Measurements from ENCODE around the gene NSUN2. TPM values are rescaled to one million over a fixed set of nuclear protein-coding genes. Genes with fewer than 3 reads are reported as not detected.
"Not testable (repeated sequence)": the region's sequence is repeated elsewhere in the genome, so short reads cannot be mapped to it uniquely, and the experiment has no call there.

Gene NSUN2
- total RNA-seq, 1 donor from 2014 or later, result 57.5 TPM

DNA sequence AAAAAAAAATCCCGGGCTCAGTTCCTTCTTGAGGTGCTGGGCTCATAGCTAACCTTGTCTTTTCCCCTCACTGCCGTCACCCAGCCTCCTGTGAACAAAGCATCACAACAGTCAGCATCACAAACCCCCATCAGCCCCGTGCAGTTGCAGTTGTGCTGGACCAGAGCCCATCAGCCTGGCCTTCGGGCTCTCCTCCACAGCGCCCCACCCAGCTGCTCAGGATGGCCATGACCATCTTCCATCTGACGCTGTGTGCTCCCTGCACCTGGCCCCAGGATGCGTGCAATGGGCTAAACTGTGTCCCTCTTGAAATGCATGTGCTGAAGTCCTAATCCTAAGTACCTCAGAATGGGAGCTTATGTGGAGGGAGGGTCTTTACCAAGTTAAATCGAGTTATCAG is 48.1 kb downstream of the NSUN2 start:
- no peak for DNase-seq (ENCODE audit: extremely low read depth, low read depth, low spot score)

DNA sequence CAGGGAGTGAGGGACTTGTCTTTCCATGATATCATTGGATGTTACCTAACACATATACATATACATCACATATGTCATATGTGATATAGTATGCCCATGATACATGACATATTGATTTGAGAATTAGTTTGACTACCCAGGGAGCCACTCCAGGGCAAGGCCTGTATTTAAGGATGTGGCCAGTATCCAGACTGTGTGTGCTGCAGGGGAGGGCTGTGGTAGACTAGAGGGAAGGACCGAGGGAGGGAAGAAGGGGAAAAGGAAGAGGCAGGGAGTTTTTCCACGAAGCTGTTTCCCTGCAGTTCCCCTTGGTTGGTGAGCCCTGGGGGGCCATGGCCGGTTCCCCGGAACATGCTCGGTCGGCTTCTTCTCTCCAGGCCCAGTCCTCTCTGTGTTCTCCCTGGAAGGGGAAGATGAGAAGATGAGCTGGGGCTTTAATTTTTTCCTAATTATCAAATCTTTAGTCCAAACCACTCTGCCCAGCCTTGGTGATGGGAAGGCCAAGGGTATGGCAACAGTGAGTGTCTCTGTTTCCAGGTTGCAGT is 48.7 kb downstream of the NSUN2 start:
- DNase-seq (ENCODE audit: extremely low read depth, low read depth, low spot score), result no peak

DNA sequence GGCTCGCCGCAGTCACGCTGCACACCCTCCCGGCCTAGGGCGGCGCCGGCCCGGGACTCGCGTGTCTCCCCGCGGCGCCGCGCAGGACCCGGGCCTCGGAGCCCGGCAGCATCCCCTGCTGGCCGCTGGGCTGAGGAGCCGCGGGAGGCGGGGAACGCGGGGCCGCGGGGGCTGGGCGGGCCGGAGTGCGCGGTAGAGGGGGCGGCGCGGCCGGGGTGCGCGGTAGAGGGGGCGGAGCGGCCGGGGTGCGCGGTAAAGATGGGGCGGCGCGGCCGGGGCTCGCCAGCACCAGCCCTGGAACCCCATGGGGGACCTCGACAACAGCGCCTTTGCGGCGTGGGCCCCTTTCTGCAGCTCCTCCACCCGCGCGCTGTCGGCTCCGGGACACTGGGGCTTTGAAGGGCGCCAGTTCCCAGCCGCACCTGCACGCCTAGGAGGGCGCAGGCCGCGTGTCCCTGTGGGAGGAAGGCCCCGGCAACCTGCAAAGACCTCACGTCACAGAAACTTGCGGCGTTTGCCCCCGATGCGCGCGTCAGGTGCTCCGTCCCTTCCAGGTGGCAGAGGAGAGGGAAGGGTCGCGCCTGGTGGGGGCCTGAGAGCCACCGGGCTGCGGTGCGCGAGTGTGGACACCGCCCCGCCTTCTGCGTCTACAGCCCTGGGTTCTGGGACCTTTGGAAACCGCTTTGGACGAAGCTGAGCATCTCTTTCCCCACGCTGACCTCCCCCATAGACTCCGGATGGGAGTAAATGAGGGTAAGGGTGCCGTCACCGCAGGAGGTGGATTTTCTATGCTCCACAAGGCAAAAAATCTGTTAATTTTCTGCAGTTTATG is 49.6 kb downstream of the NSUN2 start:
- no peak for DNase-seq (ENCODE audit: extremely low read depth, low read depth, low spot score)

DNA sequence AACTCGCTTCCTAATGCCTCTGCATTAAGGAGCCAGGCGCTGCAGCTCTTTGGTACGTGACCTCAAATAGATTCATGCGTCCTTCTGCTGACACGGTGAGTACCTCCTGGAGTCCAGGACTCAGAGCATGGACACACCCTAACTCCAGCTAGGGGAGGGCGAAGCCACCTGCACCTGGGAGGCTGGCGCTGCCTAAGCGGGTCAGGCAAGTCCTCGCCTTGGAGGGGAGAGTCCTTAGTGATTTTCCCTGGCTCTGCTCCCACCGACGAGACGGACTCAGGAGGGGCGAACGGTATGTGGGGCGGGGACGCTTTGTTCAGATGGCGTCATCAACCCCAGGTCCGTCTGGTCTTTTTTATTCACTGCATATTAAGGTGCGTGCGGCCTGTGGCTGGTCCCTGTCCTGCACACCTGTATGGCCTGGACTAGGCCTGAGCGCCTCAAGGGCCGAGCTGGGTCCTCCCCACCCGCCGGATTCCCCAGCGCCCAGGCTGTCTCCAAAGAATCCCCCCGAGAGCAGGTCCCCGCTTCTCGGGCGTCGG is 50.3 kb downstream of the NSUN2 start:
- no peak for DNase-seq (ENCODE audit: extremely low read depth, low read depth, low spot score)

DNA sequence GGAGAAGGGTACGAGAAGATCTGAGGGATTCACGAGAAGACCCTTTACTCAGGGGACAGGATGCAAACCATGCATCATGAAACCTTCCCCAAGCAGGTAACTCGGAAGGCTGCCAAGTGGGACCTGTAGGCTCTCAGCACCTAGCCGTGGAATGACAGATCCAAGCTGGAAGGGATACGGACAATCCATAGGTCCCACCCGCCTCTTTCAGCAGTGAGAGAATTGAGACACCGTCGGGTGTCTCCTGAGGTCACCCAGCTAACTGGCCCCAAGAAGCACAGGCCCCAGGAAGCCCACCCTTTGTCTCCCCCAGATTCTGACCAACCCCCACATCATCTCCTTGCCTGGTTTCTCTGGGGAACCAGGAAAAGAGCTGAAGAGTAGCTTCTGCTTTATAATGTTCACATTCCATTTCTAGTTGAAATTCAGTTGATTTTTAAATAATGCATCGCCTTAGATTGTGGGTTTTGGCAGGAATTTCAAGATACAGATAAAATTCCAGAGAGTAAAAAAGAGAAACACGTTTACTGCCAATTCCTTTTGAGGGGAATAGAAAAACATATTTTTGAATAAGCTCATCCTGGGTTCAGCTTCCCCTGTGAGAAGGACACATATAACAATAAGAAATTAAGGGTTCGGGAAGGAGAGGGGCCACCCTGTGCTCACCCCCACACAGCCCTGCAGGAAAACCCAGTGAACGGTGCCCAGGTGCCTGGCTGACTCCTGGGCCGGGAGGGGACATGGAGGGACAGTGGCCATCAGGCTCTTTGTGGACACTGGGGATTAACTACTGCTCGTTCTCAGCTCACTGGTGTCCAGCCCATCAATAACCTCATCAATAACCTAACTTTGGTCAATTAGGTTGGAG is 51.1 kb downstream of the NSUN2 start:
- DNase-seq (ENCODE audit: extremely low read depth, low read depth, low spot score), result no peak

DNA sequence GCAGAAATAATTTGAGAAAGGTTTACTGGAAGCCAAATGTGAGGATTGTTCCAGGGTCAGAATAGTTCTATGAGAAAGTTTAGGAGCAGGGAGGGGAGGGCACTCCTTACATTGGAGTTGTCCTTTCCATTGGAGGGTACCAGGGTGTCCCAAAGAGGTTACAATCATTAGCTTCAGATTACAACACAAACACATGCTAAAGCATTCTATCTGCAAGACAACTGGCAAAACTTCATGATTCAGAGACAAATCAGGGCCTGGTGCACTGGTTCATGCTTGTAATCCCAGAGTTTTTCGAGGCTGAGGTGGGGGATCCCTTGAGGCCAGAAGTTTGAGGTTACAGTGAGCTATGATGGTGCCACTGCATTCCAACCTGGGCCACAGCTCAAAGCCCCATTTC is 51.8 kb downstream of the NSUN2 start:
- no peak for DNase-seq (ENCODE audit: extremely low read depth, low read depth, low spot score)

DNA sequence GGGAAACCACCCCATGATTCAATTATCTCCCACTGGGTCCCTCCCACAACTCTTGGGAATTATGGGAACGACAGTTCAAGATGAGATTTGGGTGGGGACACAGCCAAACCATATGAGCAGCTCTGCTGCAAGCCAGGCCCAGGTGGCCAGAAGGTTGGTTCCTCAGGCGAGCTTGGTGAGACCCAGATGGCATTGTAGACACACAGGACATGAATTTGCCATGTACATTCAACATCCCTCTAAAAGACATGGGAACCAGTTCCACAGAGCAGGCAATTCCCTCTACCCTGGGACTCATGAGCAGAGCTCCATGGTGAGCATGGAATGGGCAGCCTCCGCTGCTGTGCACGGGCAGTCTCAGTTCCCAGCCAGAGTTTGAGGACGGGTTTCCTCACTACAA is 53.3 kb downstream of the NSUN2 start:
- DNase-seq (ENCODE audit: extremely low read depth, low read depth, low spot score), result no peak

DNA sequence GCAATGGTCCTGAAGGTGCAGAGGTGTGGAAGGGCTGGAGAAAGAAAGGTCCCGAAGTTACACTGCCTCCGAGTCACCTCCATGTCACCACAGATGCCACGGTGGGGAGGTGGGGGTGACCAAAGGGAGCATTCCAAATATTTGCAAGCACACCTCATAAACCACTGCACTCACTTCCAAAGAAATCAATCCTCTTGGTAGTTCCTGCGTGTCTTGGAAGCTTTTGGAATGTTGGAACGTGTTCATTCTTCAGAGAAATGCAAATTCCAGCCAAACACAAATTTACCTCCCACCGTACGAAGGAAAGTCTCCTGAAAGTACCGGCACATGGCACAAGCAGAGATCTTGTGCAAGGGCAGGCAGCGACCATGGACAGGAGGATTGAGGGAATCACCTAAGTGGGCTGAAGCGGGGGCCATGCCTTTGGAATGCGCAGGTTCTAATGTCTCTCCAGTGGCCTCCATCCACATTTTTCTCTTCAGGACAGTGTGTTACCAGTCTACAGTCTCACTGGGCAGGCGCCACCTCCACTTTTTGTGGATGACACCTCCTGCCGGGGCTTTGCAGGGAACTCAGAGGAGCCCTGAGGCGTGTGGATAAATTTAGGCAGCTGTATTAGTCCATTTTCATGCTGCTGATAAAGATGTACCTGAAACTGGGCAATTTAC is 54.0 kb downstream of the NSUN2 start:
- no peak for DNase-seq (ENCODE audit: extremely low read depth, low read depth, low spot score)

DNA sequence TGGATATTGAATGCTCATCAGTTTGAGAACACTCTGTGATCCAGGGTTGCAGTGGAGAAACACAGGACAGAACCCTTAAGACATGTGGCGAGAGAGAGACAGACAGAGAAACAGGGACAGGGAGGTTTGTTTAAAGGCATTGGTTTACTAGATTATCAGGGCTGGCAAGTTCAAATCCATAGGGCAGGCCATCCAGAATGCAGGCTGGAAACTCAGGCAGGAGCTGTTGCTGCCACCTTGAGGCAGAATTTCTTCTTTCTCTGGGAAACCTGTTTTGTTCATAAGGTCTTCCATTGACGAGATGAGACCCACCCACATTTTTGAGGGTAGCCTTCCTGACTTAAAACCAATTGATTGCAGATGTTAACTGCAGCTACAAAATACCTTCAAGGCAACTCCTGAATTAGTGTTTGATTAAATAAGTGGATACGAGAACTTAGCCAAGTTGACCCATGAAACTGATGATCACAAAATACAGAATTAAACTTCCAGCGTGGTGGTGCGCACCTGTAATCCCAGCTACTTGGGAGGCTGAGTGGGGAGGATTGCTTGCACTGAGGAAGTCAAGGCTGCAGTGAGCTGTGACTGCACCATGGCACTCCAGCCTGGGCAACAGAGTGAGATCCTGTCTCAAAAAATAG is 55.9 kb downstream of the NSUN2 start:
- DNase-seq (ENCODE audit: extremely low read depth, low read depth, low spot score), result peak; percentile 33

DNA sequence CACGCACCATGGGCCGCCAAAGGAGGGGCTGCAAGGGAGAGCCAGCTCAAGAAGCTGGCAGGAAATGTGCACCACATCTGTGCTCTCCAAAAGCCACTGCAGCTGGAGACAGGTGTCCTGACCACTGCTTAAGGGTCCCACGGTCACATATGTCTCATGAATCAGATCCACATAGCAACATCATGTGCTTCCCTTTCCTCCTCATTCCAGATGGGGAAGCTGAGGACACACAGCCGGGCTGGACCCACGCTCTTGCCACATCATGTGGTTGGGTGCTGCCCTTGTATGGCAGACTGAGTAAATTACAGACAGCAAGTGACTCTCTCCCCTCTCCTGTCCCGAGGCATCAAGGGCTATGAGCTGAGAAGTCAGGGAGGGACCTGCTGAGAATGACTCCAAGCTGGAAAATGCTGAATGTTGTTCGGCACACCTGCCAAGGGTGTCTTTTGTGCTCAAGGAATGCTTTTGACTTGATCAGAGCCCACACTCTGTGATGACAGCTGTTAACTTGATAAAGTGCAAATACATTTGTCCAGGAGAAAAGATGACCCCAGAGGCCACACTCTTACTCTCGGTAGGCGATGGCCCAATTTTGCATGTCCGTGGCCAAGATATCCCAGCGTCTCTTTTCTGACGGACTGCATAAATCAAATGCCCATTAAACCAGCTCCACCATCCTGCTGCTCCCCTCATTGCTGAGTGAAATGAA is 58.2 kb downstream of the NSUN2 start:
- DNase-seq (ENCODE audit: extremely low read depth, low read depth, low spot score), result no peak

DNA sequence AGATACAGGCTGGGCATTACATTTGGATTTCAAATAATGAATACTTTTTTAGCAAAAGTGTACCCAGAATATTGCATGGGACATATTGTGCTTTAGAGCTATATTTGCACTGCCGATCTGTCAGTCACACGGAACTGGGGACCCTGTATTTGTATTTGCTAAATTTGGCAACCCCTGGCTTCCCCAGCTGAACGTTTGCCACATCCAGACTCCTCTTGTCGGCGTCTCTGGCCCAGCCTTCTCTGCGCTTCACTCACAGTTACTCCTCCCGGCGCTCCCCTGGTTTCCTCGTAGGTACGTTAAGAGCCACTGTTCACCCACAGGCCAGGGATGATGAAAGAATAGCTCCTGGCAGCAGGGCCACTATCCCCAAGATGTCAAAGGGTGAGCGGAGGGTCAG is 58.7 kb downstream of the NSUN2 start:
- no peak for DNase-seq (ENCODE audit: extremely low read depth, low read depth, low spot score)

DNA sequence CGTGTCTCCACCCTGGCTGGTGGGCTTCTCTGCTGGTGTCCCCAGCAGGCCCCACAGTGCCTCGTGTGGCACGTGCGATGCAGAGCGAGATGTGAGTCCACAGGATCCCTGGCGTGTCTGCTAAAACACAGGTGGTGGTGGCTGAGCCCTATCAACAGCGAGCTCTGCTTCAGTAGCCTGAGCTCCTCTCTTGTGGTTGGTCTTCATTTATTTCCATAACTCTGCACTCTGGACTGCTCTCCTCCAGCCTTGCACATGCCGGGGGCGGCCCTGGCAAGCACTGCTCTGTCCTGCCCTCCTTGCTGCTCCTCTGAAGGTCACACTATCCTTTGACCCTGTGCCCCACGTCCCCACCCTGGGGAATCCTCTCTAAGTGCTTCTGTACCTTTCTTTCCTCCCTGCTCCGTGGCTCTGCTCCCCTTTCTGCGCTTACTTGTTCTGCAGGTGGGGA is 59.2 kb downstream of the NSUN2 start:
- DNase-seq (ENCODE audit: extremely low read depth, low read depth, low spot score), result no peak

DNA sequence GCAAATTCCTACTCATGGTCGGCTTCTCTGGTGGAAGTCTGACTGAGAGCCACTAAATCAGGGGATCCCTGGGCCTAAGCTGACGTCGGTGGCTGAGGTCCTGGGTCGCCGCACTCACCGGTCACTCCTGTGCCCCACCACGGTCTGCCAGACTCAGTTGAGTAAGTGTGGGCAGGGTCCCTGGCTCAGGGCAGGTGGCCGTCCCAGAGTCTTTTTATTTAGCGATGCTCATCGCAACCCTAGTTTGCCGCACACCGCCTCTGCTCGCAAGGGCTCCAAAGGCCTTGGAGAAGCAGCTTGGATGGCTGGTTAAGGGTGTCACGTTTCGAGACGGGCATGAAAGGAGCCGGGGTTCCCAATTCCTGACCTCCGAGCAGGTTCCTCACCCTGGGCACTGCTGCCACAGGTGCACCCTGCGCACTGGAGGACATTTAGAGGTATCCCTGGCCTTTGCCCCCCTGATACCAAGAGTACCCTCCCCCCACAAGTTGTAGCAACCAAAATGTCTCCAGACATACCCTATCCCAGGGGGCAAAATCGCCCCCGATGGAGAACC is 59.9 kb downstream of the NSUN2 start:
- DNase-seq (ENCODE audit: extremely low read depth, low read depth, low spot score), result no peak

DNA sequence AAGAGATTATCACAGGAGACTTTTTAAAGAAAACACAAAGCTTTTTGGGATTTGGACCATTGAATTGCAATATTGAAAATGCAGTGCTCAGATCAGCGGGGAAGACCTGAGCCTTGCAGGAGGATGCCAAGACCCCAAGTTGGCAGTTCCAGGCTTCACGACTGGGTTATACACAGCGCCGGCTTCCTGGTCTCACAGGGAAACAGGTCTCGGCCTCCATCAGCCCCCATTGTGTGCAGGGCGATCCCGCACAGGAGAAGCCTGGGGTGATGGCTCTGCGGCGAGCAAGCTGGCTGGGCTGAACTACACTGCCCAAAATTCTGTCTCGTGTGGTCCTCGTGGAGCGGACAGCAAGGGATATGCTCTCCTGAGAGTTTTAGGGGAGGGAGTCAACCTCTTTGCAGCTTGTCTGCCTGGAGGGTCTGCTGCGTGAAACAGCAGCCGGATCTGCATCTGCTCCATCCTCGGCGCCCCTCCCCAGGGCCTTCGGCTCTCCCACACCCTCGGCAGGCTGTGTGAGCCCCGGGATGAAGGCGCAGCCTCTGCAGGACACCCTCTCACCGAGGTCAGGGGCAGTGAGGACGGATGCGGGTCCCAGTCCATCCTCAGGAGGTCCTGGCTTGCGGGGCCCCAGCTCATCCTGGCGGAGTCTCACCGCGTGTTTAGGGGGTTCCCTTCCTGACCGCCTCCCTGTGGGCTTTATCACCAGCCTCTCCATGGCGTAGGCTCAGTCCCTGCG is 60.6 kb downstream of the NSUN2 start:
- DNase-seq (ENCODE audit: extremely low read depth, low read depth, low spot score), result no peak

DNA sequence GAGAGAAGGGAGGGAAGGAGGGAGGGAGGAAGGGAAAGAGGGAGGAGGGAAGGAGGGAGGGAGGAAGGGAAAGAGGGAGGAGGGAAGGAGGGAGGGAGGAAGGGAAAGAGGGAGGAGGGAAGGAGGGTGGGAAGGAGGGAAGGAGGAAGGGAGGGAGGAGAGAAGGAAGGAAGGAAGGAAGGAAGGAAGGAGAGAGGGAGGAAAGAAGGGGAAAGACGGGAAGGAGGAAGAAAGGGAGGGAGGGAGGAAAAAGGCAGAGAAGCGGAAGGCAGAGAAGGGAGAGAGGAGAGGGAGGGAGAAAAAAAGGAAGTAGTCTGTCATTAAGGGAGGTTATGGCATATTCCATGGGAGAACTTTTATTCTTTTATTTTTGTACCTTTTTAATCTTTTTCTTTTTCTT is 61.2 kb downstream of the NSUN2 start:
- DNase-seq (ENCODE audit: extremely low read depth, low read depth, low spot score), result not testable (repeated sequence)

DNA sequence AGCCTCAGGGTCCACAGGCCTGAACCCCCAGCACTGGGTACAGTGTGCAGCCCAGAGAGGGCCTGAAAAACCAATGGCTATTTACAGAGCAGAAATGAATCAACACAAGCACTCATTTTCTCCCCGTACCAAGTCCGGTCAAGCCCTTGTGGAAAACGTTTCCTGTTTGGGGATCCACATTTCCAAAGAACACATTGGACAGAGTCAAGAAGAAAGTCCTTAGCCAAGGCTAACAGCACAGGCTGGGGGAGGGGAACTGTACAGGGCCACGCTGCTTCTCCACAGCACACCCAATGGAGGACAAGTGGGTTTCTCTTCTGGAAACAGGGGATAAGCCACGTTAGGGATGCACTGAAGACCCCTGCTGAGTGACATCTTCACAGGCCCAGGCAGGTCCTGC is 62.3 kb downstream of the NSUN2 start:
- DNase-seq (ENCODE audit: extremely low read depth, low read depth, low spot score), result no peak

DNA sequence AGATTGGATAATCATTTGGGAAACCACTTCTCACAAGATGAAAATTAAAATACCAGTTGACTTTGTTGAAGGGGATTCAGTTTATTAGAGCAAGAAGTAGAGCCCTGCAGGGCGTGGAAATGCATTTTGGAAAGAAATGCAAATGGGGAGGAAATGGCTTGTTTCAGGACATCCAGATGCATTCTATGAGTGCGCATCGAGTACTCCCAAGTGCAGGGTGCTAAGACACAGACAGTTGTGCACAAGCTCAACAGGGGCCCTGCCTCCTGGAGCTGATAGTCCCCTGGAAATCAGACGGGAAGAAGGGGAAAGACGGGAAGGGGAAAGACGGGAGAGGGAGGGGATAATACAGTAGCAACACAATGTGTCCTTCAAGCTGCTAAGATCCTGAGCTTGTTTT is 64.0 kb downstream of the NSUN2 start:
- no peak for DNase-seq (ENCODE audit: extremely low read depth, low read depth, low spot score)

DNA sequence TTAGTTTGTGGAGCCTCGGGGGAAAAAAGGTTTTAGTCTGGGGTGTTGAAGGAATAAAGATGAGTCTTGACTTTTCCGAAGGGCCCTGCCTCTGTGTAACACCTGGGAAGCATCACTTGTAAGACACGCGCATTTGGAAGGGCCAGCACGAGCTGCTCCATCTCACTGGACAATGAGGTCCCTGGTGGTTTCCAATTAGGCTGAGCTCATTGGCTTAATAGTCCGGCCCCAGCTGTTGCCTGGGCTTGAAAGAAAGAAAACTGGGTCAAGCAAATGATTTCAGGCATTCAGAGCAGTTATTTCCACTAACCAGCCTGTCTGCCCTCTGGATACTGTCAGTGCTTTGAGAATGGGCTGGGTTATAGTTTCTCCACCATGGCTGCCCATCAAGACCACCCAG is 64.5 kb downstream of the NSUN2 start:
- no peak for DNase-seq (ENCODE audit: extremely low read depth, low read depth, low spot score)

DNA sequence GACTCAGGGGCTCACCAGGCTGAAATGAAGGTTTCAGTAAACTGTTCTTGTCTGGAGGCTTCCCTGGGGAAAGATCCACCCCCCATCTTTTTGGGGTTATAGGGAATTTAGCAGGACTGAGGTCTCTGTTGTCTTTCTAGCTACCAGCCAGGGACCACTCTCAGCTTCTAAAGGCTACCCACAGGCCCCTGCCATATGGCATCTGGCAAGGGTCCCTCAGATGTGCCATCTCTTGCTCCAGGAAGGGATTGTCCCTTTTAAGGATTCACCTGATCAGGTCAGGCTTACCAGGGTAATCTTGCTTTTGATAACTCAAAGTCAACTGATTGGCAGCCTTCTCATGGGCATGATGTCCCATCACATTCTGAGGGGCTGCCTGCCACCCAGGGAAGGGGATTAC is 65.0 kb downstream of the NSUN2 start:
- no peak for DNase-seq (ENCODE audit: extremely low read depth, low read depth, low spot score)
